ENCODE results near the gene FAM170B. TPM values are rescaled to one million over a fixed set of nuclear protein-coding genes. Genes with fewer than 3 reads are reported as not detected.
A peak's percentile ranks its signal among the peaks of the same experiment; 100 is the strongest.

The FAM170B gene
- total RNA-seq, 1 donor from 2014 or later: not detected

DNA sequence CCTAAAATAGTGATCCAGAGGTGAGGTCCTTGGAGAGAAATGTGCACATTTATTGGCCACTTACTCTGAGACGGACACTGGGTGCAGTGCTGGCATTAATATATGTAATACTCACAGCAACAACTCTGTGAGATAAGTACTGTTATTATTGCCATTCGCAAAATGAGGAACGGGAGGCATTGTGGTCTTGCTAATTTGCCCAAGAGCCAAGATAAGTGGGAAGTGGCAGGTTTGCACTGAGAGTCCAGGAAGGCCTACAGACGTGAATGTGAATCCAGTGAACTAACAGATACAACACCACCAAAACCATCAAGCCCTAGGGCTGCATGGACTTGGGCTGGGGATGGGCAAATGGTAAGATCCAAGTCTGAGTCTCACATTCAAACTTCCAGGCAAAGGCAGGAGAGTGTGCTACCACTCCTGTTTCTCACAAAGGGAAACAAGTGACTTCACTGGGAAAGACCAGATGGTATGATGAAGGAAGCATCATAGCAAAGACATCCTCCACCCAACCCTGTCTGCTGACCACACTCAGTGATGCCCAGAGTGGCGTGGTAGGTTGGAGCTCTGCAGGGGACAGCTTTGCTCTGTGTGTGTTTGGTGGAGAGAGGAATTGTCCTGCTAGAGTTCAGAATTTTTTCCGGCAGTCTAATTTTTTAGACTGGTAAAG is 35.1 kb upstream of the FAM170B start:
- Mint-ChIP-seq H3K4me1 (peaks cover 38% of the 10 kb centered on the region), H3K36me3 (ENCODE audit: low read depth) (peaks cover 12% of the 10 kb centered on the region), H3K4me3 (no peak overlapping the region), H3K27ac (peak overlapping the region; percentile 21), H3K9me3 (no peaks in the 10 kb centered on the region), H3K27me3 (no peaks in the 10 kb centered on the region)
- ATAC-seq (ENCODE audit: low read depth) (no peak), DNase-seq (no peak)
- intact Hi-C loops (cut with micrococcal nuclease): no loop called here
- TF ChIP-seq, protein P1, sequence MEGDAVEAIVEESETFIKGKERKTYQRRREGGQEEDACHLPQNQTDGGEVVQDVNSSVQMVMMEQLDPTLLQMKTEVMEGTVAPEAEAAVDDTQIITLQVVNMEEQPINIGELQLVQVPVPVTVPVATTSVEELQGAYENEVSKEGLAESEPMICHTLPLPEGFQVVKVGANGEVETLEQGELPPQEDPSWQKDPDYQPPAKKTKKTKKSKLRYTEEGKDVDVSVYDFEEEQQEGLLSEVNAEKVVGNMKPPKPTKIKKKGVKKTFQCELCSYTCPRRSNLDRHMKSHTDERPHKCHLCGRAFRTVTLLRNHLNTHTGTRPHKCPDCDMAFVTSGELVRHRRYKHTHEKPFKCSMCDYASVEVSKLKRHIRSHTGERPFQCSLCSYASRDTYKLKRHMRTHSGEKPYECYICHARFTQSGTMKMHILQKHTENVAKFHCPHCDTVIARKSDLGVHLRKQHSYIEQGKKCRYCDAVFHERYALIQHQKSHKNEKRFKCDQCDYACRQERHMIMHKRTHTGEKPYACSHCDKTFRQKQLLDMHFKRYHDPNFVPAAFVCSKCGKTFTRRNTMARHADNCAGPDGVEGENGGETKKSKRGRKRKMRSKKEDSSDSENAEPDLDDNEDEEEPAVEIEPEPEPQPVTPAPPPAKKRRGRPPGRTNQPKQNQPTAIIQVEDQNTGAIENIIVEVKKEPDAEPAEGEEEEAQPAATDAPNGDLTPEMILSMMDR (IDR thresholded peaks at IDR 0.05): no peak
- ChIA-PET POLR2A (no interaction called here), CTCF (no interaction called here)

DNA sequence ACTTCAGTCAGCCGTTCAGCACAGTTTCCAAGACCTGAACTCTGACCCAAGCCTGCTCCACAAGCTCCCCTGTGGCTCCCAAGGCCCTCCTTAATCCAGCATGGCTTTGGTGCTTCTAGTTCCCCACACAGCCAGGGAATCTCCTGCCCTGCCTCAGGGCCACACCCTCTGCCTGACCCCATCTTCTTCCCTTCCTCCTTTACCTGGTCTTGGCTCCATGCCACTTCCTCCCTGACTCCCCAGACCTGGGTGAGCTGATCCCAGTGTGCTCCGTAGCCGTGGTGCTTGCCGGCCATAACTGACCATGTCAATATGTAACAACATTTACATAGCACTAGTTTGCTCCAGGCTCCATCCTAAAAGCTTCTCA is 34.3 kb upstream of the FAM170B start:
- no peak for ATAC-seq (ENCODE audit: low read depth)
- Mint-ChIP-seq H3K36me3 (ENCODE audit: low read depth) (peaks cover 13% of the 10 kb centered on the region), H3K27me3 (no peaks in the 10 kb centered on the region), H3K4me1 (peaks cover 30% of the 10 kb centered on the region), H3K27ac (no peak overlapping the region), H3K4me3 (no peak overlapping the region), H3K9me3 (no peaks in the 10 kb centered on the region)
- CTCF ChIA-PET: no interaction called here
- POLR2A ChIA-PET: no interaction called here
- DNase-seq: no peak
- intact Hi-C loops (cut with micrococcal nuclease): no loop called here
- TF ChIP-seq, protein P1 (IDR thresholded peaks at IDR 0.05): no peak

DNA sequence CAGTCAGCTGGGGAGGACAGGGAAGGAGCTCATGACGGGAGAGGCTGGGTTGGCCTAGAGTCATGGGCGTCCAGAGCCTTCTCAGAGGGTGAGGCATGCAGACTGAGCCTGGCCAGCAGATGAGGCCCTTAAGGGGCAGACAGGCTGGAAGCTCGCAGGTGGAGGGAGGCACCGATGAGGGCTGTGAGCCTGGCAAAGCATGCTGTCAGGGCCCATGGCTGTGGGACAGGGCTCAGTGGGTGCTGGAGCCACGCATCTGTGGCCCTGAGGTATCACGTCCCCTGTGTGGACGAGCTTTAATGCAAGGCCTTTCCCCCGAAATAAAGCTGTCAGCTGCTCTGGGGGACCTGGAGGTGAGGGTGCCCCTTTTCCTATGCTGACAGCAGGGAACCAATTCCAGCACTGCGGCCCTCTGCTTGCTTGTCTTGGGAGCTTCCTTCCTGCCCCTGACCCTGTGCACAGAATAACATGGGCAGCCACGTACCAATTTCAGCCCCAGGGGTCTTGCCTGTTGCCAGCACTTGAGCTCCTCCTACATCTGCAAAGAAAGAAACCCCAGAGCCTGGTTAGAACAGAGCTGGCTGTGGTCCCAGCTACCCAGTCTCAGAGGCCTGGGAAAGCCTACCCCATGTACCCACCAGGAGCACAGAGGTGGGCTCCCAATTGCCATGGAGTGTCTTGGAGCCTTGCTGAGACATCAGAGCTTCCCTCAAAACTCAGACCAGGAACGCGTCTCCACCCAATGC is 33.8 kb upstream of the FAM170B start:
- TF ChIP-seq, protein P1 (IDR thresholded peaks at IDR 0.05): no peak
- Mint-ChIP-seq H3K27ac (no peak overlapping the region), H3K9me3 (no peaks in the 10 kb centered on the region), H3K4me3 (no peak overlapping the region), H3K4me1 (peaks cover 25% of the 10 kb centered on the region), H3K27me3 (no peaks in the 10 kb centered on the region), H3K36me3 (ENCODE audit: low read depth) (peaks cover 16% of the 10 kb centered on the region)
- ChIA-PET CTCF (no interaction called here), POLR2A (no interaction called here)
- DNase-seq (no peak), ATAC-seq (ENCODE audit: low read depth) (no peak)
- intact Hi-C loops (cut with micrococcal nuclease): no loop called here

DNA sequence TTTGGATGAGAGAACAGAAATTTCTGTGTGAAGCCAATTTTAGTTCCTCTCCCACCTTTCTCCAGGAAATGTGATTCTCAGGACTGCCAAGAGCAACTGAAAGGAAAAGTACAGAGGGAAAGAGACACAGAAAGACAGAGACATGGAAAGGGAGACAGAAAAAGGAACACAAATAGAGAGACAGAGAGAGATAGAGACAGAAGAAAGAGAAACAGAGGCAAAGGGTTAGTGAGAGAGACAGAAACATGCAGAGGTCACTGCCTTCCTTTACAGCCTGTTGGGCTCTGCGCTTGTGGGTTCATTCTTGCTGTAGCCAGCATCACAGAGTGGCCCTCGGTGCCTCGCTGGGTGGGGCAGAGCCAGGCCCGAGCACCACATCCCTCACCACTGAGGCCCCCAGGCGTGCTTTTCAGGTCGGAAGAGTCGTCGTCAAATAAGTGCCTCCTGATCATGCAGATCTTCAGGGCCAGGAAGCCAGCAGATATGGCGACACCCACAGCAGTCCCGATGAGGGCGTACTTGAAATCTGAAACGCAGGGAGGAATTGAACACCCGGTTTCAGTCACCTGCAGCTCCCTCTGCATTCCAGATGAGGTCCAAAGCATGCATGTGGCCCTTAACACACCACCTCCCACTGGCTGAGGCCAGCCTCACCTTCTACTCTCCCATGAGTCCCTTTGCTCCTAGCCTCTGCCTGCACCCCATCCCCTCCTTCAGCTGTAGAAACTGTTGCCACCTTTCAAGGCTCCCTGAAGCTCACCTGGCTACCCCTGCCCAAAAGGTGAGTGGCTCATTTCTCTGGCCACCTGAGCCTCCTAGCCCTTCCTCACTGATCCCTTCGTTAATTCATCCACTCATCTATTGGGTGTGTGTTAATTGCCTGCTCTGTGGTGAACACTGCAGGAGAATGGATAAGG is 32.9 kb upstream of the FAM170B start:
- ATAC-seq (ENCODE audit: low read depth): no peak
- Mint-ChIP-seq H3K9me3 (no peaks in the 10 kb centered on the region), H3K27ac (no peak overlapping the region), H3K4me3 (no peak overlapping the region), H3K36me3 (ENCODE audit: low read depth) (peaks cover 17% of the 10 kb centered on the region), H3K27me3 (no peaks in the 10 kb centered on the region), H3K4me1 (peaks cover 17% of the 10 kb centered on the region)
- intact Hi-C loops (cut with micrococcal nuclease): no loop called here
- POLR2A ChIA-PET: no interaction called here
- DNase-seq: no peak
- CTCF ChIA-PET: no interaction called here
- TF ChIP-seq, protein P1 (IDR thresholded peaks at IDR 0.05): no peak

All from activated B cell treated with CpG ODN at 0.5 μM for 24 hours (primary cell).